ENCODE results near the gene HMCN1.

Gene HMCN1

DNA sequence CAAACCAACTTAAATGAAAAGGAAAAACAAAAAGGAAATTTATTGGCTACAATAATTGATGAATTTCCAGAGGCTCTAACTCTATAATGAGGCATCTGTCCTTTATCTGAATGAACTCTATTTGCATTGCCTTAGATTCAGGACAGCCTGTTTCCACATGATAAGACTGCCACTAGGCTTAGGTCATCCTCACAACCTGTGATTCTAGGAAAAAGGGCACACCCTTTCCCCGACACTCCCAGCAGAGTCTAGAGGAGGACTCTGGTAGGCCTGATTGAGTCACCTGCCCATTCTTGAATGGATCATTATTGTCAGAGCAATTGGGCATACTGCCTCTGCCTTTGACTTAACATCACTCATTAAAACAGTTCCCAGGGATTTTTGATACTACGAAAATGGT is 378.1 kb downstream of the HMCN1 start:
- H3K4me2 ChIP-seq: no peak overlapping the region
- H3K4me3 ChIP-seq: no peak overlapping the region
- no peaks in the 10 kb centered on the region for H3K36me3 ChIP-seq
- no peaks in the 10 kb centered on the region for H3K27me3 ChIP-seq
- no peak for TF ChIP-seq Cebpa-rat (IDR thresholded peaks at IDR 0.05)
- no peak overlapping the region for H3K9ac ChIP-seq
- no peaks in the 10 kb centered on the region for H4K20me1 ChIP-seq
- H3K9me3 ChIP-seq: no peaks in the 10 kb centered on the region
- no peaks in the 10 kb centered on the region for H3K4me1 ChIP-seq
- H3K27ac ChIP-seq: no peak overlapping the region

DNA sequence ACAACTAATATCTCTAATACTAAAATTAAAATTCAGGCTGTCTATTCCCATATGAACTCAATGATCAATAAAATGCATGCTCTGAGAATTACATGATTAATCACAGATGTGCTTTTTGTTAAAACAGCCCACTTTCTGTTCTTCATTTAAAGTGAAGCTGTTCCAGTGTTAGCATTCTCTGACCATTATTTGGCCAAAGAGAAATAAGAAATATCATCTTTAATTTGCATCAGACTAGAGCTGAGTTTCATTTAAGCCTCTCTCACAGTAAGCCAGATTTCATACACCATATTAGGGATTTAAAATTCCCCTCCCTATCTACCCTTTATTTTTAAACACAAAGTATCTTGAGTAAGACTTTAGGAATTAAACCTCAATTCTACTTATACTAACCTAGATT is 379.3 kb downstream of the HMCN1 start:
- H3K4me2 ChIP-seq: no peak overlapping the region
- no peaks in the 10 kb centered on the region for H3K27me3 ChIP-seq
- no peak overlapping the region for H3K9ac ChIP-seq
- no peaks in the 10 kb centered on the region for H4K20me1 ChIP-seq
- H3K27ac ChIP-seq: no peak overlapping the region
- H3K9me3 ChIP-seq: no peaks in the 10 kb centered on the region
- TF ChIP-seq Cebpa-rat (IDR thresholded peaks at IDR 0.05): no peak
- H3K4me3 ChIP-seq: no peak overlapping the region
- no peaks in the 10 kb centered on the region for H3K36me3 ChIP-seq
- no peaks in the 10 kb centered on the region for H3K4me1 ChIP-seq

DNA sequence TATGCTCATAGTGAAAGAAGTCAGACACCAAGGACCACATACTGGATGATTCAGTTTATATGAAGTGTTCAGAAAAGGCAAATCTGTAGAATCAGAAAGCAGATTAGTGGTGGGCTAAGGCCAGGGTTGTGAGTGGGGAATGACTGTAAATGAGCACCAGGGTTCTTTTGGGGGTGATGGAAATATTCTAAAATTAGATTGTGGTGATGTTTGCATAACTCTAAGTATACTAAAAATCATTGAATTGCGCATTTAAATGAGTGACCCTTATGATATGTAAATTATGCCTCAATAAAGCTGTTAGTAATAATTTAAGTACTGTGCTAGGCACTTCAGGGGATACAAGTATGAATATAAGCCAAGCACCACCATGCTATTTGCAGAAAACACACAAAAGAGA is 384.5 kb downstream of the HMCN1 start:
- Histone ChIP-seq H3K4me1 (no peaks in the 10 kb centered on the region), H4K20me1 (no peaks in the 10 kb centered on the region), H3K4me3 (no peak overlapping the region), H3K27me3 (no peaks in the 10 kb centered on the region), H3K36me3 (no peaks in the 10 kb centered on the region), H3K4me2 (no peak overlapping the region), H3K9ac (no peak overlapping the region), H3K9me3 (no peaks in the 10 kb centered on the region), H3K27ac (no peak overlapping the region)
- TF ChIP-seq Cebpa-rat (IDR thresholded peaks at IDR 0.05): no peak

DNA sequence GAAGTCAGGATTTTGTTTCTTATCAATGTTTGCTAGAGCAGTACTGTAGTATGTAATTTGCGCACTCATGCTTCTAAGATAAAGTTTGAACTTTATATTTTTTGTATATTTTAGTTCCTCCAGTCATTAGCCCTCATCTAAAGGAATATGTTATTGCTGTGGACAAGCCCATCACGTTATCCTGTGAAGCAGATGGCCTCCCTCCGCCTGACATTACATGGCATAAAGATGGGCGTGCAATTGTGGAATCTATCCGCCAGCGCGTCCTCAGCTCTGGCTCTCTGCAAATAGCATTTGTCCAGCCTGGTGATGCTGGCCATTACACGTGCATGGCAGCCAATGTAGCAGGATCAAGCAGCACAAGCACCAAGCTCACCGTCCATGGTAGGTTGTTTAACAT is 388.6 kb downstream of the HMCN1 start:
- no peak overlapping the region for H3K9ac ChIP-seq
- no peaks in the 10 kb centered on the region for H4K20me1 ChIP-seq
- no peak for TF ChIP-seq Cebpa-rat (IDR thresholded peaks at IDR 0.05)
- H3K4me2 ChIP-seq: no peak overlapping the region
- H3K27me3 ChIP-seq: no peaks in the 10 kb centered on the region
- H3K27ac ChIP-seq: no peak overlapping the region
- H3K4me1 ChIP-seq: no peaks in the 10 kb centered on the region
- no peak overlapping the region for H3K4me3 ChIP-seq
- no peaks in the 10 kb centered on the region for H3K9me3 ChIP-seq
- H3K36me3 ChIP-seq: no peaks in the 10 kb centered on the region

DNA sequence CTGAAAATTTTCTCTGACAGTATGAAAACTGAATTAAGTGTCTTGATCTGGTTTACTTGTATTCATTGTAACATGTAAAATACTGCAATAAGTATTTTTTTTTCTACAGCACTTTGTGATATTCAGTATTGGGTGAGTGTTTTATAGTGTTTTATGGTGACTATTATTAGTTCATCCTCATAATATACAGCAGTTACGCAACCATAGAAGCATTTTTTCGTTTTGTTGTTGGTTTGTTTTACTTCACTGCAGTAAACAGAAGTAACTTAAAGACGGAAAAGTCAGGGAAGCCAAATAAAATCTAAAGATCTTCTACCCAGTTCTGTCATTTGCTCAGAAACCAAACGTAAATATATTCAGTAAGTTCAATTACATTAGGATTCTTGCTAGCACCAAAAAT is 390.8 kb downstream of the HMCN1 start:
- H3K9ac ChIP-seq: no peak overlapping the region
- H3K4me1 ChIP-seq: no peaks in the 10 kb centered on the region
- no peaks in the 10 kb centered on the region for H4K20me1 ChIP-seq
- no peak for TF ChIP-seq Cebpa-rat (IDR thresholded peaks at IDR 0.05)
- H3K9me3 ChIP-seq: no peaks in the 10 kb centered on the region
- no peaks in the 10 kb centered on the region for H3K36me3 ChIP-seq
- H3K4me2 ChIP-seq: no peak overlapping the region
- H3K27me3 ChIP-seq: no peaks in the 10 kb centered on the region
- no peak overlapping the region for H3K4me3 ChIP-seq
- no peak overlapping the region for H3K27ac ChIP-seq

DNA sequence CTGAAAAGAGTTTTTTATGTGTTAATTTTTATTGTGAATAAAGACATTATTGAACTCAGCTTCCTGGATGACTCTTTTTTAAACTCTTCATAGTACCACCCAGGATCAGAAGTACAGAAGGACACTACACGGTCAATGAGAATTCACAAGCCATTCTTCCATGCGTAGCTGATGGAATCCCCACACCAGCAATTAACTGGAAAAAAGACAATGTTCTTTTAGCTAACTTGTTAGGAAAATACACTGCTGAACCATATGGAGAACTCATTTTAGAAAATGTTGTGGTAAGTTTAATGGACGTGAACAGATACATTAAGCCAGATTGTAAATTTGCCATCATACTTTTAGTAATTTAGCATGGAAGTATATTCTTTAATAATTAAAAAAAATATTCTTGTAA is 391.3 kb downstream of the HMCN1 start:
- Histone ChIP-seq H3K9me3 (no peaks in the 10 kb centered on the region), H3K36me3 (no peaks in the 10 kb centered on the region), H4K20me1 (no peaks in the 10 kb centered on the region), H3K4me3 (no peak overlapping the region), H3K27ac (no peak overlapping the region), H3K9ac (no peak overlapping the region), H3K4me1 (no peaks in the 10 kb centered on the region), H3K27me3 (no peaks in the 10 kb centered on the region), H3K4me2 (no peak overlapping the region)
- TF ChIP-seq Cebpa-rat (IDR thresholded peaks at IDR 0.05): no peak

DNA sequence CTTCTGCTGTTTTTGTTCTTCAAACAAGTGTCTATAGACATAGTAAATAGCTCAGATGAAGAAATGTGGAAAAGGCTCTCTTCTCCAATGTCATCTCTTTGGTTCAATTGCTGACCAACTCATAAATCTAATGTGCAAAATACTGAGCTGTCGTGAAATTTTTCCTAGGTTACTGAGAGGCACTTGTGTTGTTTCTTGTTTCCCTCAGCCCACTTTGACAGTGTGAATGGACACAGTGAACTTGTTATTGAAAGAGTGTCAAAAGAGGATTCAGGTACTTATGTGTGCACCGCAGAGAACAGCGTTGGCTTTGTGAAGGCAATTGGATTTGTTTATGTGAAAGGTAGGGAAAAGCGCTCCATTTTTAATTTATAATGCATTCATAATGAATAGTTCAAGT is 395.6 kb downstream of the HMCN1 start:
- no peak overlapping the region for H3K27ac ChIP-seq
- no peak for TF ChIP-seq Cebpa-rat (IDR thresholded peaks at IDR 0.05)
- no peak overlapping the region for H3K4me3 ChIP-seq
- no peaks in the 10 kb centered on the region for H4K20me1 ChIP-seq
- H3K27me3 ChIP-seq: no peaks in the 10 kb centered on the region
- H3K4me2 ChIP-seq: no peak overlapping the region
- H3K9ac ChIP-seq: no peak overlapping the region
- H3K4me1 ChIP-seq: no peaks in the 10 kb centered on the region
- H3K36me3 ChIP-seq: no peaks in the 10 kb centered on the region
- no peaks in the 10 kb centered on the region for H3K9me3 ChIP-seq

DNA sequence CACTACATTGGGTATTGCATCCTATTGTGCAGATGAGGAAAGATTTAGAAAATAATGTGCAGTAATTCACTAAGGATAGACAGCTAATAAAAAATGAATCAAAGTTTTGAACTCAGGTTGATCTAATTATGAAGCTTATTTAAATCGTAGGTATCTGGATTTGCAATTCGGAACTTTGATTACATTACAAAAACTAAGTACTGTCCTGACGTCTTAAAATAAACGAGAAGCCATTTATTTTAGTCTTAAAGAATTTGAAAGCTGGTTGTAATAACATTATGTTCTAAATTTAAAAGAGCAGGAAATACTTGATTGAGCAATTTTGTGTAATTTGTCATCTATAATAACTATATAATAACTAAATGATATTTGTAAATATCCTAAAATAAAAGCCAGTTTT is 404.9 kb downstream of the HMCN1 start:
- H3K36me3 ChIP-seq: no peaks in the 10 kb centered on the region
- no peak overlapping the region for H3K4me2 ChIP-seq
- TF ChIP-seq Cebpa-rat (IDR thresholded peaks at IDR 0.05): no peak
- H3K4me3 ChIP-seq: no peak overlapping the region
- H3K27ac ChIP-seq: no peak overlapping the region
- no peak overlapping the region for H3K9ac ChIP-seq
- no peaks in the 10 kb centered on the region for H4K20me1 ChIP-seq
- H3K27me3 ChIP-seq: no peaks in the 10 kb centered on the region
- H3K4me1 ChIP-seq: no peaks in the 10 kb centered on the region
- H3K9me3 ChIP-seq: no peaks in the 10 kb centered on the region

DNA sequence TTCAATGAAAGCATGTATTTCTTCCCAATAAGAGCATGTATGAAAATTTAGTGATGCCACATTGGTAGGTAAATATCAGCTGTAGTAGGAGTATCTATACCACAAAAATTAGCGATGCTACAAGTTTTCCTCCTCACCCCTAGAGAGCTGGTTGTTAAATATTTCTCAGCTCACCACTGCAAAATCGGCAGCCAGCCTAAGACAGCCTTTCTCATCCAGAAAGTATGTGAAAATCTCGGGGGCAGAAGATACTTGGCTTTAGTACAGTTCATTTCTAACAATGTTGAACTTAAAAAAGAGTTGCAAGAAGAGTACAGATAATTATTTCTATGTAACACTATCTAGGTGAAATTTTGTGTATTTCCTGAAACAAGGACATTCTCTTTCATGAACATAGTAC is 405.5 kb downstream of the HMCN1 start:
- no peaks in the 10 kb centered on the region for H3K9me3 ChIP-seq
- no peaks in the 10 kb centered on the region for H3K4me1 ChIP-seq
- no peak overlapping the region for H3K4me2 ChIP-seq
- no peaks in the 10 kb centered on the region for H3K27me3 ChIP-seq
- no peak for TF ChIP-seq Cebpa-rat (IDR thresholded peaks at IDR 0.05)
- no peak overlapping the region for H3K4me3 ChIP-seq
- no peak overlapping the region for H3K27ac ChIP-seq
- no peaks in the 10 kb centered on the region for H4K20me1 ChIP-seq
- no peaks in the 10 kb centered on the region for H3K36me3 ChIP-seq
- no peak overlapping the region for H3K9ac ChIP-seq

DNA sequence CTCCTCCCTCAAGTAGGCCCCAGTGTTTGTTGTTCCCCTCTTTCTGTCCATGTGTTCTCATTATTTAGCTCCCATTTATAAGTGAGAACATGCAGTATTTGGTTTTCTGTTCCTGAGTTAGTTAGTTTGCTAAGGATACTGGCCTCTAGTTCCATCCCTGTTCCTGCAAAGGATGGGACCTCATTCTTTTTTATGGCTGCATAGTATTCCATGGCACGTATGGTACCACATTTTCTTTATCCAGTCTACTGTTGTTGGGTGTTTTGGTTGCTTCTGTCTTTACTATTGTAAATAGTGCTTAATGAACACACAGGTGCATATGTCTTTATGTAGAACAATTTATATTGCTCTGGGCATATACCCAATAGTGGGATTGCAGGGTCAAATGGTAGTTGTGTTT is 408.0 kb downstream of the HMCN1 start:
- no peak overlapping the region for H3K4me3 ChIP-seq
- no peak for TF ChIP-seq Cebpa-rat (IDR thresholded peaks at IDR 0.05)
- H3K27me3 ChIP-seq: no peaks in the 10 kb centered on the region
- no peaks in the 10 kb centered on the region for H3K36me3 ChIP-seq
- no peak overlapping the region for H3K27ac ChIP-seq
- H3K4me1 ChIP-seq: no peaks in the 10 kb centered on the region
- no peaks in the 10 kb centered on the region for H4K20me1 ChIP-seq
- no peak overlapping the region for H3K9ac ChIP-seq
- H3K9me3 ChIP-seq: no peaks in the 10 kb centered on the region
- H3K4me2 ChIP-seq: no peak overlapping the region

DNA sequence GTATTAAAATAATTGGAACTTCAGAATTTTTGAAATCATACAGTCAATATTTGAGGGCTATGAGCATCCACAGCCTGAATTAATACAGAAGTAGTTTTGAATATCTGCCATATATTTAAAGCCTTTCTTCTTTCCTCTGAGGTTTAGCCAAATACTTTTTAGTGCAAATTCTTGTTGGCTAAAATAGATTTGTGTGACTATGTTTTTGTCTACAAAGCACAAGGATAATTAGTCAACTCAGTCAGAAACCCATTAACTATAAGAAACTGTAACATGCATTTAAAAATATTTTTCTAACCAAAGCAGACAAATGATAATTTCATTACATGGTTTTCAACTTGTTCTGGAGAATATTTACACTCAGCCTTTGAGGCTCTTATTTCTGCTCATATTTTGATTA is 408.7 kb downstream of the HMCN1 start:
- H3K27ac ChIP-seq: no peak overlapping the region
- H3K27me3 ChIP-seq: no peaks in the 10 kb centered on the region
- no peaks in the 10 kb centered on the region for H3K9me3 ChIP-seq
- no peak overlapping the region for H3K9ac ChIP-seq
- no peak overlapping the region for H3K4me2 ChIP-seq
- no peaks in the 10 kb centered on the region for H3K4me1 ChIP-seq
- no peaks in the 10 kb centered on the region for H4K20me1 ChIP-seq
- H3K36me3 ChIP-seq: no peaks in the 10 kb centered on the region
- H3K4me3 ChIP-seq: no peak overlapping the region
- TF ChIP-seq Cebpa-rat (IDR thresholded peaks at IDR 0.05): no peak
